ENCODE measurements around the gene PITPNC1. TPM values are rescaled to one million over a fixed set of nuclear protein-coding genes. Genes with fewer than 3 reads are reported as not detected.

The PITPNC1 gene
- polyA plus RNA-seq, 1 of the 3 experiments (the other 2 are of a cell fraction), result 18.4 TPM

DNA sequence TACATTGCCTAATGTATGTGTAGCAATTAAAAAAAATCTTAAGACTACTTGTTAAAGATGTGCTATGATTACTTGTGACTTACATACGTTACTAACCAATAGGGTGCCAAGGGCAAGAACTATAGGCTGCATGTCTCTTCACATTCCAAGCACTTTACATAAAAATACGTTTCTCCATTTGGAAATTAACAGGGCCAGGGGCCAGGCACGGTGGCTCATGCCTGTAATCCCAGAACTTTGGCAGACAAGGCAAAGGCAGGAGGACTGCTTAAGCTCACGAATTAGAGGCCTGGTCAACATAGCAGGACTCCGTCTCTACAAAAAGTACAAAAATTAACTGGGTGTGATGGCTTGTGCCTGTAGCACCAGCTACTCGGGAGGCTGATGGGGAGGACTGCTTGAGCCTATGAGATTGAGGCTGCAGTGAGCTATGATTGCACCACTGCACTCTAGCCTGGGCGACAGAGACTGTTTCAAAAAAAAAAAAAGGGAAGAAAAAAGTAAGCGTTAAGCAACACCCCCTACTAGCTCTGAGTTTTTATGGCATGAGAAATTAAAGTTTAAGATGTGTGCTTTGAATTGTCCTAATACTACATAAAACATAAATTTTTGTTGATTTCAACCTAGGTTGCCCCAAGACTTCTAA is 23.0 kb upstream of the PITPNC1 start:
- H3K79me2 ChIP-seq (ENCODE audit: insufficient read depth), result peaks cover 83% of the 10 kb centered on the region
- POLR2A ChIA-PET, result no interaction called here

DNA sequence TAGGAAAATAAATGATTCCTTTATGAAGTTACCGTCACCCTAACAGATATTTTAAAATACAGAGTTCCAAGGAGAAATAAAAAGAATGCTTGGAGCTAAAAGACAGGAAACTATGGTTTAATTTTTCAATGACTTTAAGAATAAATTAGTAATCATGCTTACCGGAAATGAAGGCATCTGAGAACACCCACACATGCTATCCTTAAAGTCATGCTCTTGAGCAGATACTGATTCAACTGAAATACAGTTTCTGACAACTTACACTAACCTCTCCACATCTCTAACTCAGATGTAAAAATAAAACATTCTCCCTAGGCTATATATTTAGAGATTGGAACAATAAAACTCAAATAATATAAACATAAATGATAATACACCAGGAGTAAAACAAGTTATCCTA is 18.5 kb upstream of the PITPNC1 start:
- H3K4me1 ChIP-seq (ENCODE audit: control insufficient read depth in 1 of 2, insufficient read depth in 2 of 2, low read depth in 1 of 2, low read length in 1 of 2), result peaks cover 2 to 25% of the 10 kb centered on the region in 2 experiments; a peak in 3 of 4 replicates
- H4K20me1 ChIP-seq (ENCODE audit: insufficient read depth), result peaks cover 62% of the 10 kb centered on the region
- no peaks in the 10 kb centered on the region for H3K27me3 ChIP-seq (ENCODE audit: insufficient read depth)
- H3K36me3 ChIP-seq (replicated peaks in 1 of 2; ENCODE audit: control insufficient read depth in 1 of 2, insufficient read depth in 2 of 2, low read length in 1 of 2), result peaks cover 41 to 63% of the 10 kb centered on the region in 2 experiments
- H3K27ac ChIP-seq (ENCODE audit: low read depth in 2 of 2, low read length in 1 of 2), result no peak overlapping the region
- DNase-seq, result no peak
- H2AFZ ChIP-seq (ENCODE audit: low read depth), result no peak overlapping the region
- 73% methylated on average over 2 of the region's 2 CpGs for WGBS (ENCODE audit: low lambda C conversion rate)
- CTCF ChIA-PET, result interaction anchor here (1.8 to 15.0 kb wide), 2 partner anchors 18 to 117 kb away, joined by 9 to 134 read pairs; partner anchors contain the start of gene PITPNC1
- peaks cover 98% of the 10 kb centered on the region for H3K79me2 ChIP-seq (ENCODE audit: insufficient read depth)
- H3K9me2 ChIP-seq, result no peaks in the 10 kb centered on the region
- peak overlapping the region; percentile 14; the same call in 1 of the 2 replicates for H3K4me2 ChIP-seq
- no peak overlapping the region for H3K4me3 ChIP-seq (ENCODE audit: low read depth in 2 of 2, low read length in 1 of 2)
- peaks cover 12% of the 10 kb centered on the region for H3F3A ChIP-seq (replicated peaks; ENCODE audit: insufficient read depth)
- TF ChIP-seq, protein P1, sequence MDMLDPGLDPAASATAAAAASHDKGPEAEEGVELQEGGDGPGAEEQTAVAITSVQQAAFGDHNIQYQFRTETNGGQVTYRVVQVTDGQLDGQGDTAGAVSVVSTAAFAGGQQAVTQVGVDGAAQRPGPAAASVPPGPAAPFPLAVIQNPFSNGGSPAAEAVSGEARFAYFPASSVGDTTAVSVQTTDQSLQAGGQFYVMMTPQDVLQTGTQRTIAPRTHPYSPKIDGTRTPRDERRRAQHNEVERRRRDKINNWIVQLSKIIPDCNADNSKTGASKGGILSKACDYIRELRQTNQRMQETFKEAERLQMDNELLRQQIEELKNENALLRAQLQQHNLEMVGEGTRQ (IDR thresholded peaks at IDR 0.05; ENCODE audit: borderline replicate concordance, low read depth, low read length), result no peak
- TF ChIP-seq EZH2phosphoT487 (IDR thresholded peaks at IDR 0.05; ENCODE audit: borderline replicate concordance, low read depth) (no peak), RAD21 (IDR thresholded peaks at IDR 0.05; ENCODE audit: low read length) (no peak), SIN3A (IDR thresholded peaks at IDR 0.05; ENCODE audit: borderline replicate concordance, low read depth, low read length) (no peak), GABPA (IDR thresholded peaks at IDR 0.05; ENCODE audit: low read depth) (no peak)
- TF ChIP-seq, protein P2, sequence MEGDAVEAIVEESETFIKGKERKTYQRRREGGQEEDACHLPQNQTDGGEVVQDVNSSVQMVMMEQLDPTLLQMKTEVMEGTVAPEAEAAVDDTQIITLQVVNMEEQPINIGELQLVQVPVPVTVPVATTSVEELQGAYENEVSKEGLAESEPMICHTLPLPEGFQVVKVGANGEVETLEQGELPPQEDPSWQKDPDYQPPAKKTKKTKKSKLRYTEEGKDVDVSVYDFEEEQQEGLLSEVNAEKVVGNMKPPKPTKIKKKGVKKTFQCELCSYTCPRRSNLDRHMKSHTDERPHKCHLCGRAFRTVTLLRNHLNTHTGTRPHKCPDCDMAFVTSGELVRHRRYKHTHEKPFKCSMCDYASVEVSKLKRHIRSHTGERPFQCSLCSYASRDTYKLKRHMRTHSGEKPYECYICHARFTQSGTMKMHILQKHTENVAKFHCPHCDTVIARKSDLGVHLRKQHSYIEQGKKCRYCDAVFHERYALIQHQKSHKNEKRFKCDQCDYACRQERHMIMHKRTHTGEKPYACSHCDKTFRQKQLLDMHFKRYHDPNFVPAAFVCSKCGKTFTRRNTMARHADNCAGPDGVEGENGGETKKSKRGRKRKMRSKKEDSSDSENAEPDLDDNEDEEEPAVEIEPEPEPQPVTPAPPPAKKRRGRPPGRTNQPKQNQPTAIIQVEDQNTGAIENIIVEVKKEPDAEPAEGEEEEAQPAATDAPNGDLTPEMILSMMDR (IDR thresholded peaks at IDR 0.05), result no peak
- H3K9me3 ChIP-seq, result no peaks in the 10 kb centered on the region
- POLR2A ChIA-PET, result interaction anchor here (0.7 kb wide), 1 partner anchor 12 kb away, joined by 6 read pairs; no protein-coding TSS in a partner anchor
- H3K9ac ChIP-seq, result no peak overlapping the region

More for the DNA sequence above, 23.0 kb upstream of the PITPNC1 start:
- WGBS (ENCODE audit: low lambda C conversion rate), result 95% methylated on average over 8 of the region's 8 CpGs
- DNase-seq, result no peak
- Histone ChIP-seq H3K4me3 (ENCODE audit: low read depth in 2 of 2, low read length in 1 of 2) (no peak overlapping the region), H3K36me3 (replicated peaks in 1 of 2; ENCODE audit: control insufficient read depth in 1 of 2, insufficient read depth in 2 of 2, low read length in 1 of 2) (peaks cover 58 to 80% of the 10 kb centered on the region in 2 experiments), H3K4me1 (ENCODE audit: control insufficient read depth in 1 of 2, insufficient read depth in 2 of 2, low read depth in 1 of 2, low read length in 1 of 2) (peaks cover 0 to 7% of the 10 kb centered on the region in 2 experiments; a peak in 1 of 4 replicates), H3K27ac (ENCODE audit: low read depth in 2 of 2, low read length in 1 of 2) (no peak overlapping the region), H3K4me2 (no peak overlapping the region), H3K9me3 (no peaks in the 10 kb centered on the region), H3K9me2 (no peaks in the 10 kb centered on the region), H2AFZ (ENCODE audit: low read depth) (no peak overlapping the region), H3K9ac (no peak overlapping the region), H4K20me1 (ENCODE audit: insufficient read depth) (peaks cover 21% of the 10 kb centered on the region), H3F3A (replicated peaks; ENCODE audit: insufficient read depth) (peaks cover 7% of the 10 kb centered on the region), H3K27me3 (ENCODE audit: insufficient read depth) (no peaks in the 10 kb centered on the region)
- CTCF ChIA-PET, result interaction anchor here (0.7 to 2.4 kb wide), 3 partner anchors 20 to 390 kb away, joined by 3 to 12 read pairs (median 3); no protein-coding TSS in a partner anchor
- TF ChIP-seq ELF1 (IDR thresholded peaks at IDR 0.05) (no peak), TCF12 (IDR thresholded peaks at IDR 0.05) (no peak)
